GM23338 (cell line): ENCODE data around the gene TSPEAR. TPM values are rescaled to one million over a fixed set of nuclear protein-coding genes. Genes with fewer than 3 reads are reported as not detected.
A peak's percentile ranks its signal among the peaks of the same experiment; 100 is the strongest.

Experiments
- ATAC-seq: fragments of 200-7000 bp; cut with Tn5 transposase; 3 replicates; pipeline ENCODE4 v1.9.1; 2020
- DNase-seq: peaks from one replicate; pipeline ENCODE4 v3.0.0-alpha.2; 2015; ENCODE audit warnings: low spot score
- H2AFZ ChIP-seq: fragments of 200-600 bp; sonication (generic); 2 replicates; pipeline ENCODE4 v1.8.0; 2016; ENCODE audit warnings: antibody characterized with exemption, mild to moderate bottlenecking, moderate library complexity
- H3F3A ChIP-seq: fragments of 200-600 bp; sonication (generic); replicated peaks from 2 replicates; pipeline ENCODE4 v1.8.0; 2017; ENCODE audit warnings: antibody characterized with exemption, mixed run types, low read depth
- H3K27ac ChIP-seq: fragments of 200-600 bp; sonication (generic); 2 replicates; pipeline ENCODE4 v1.6.1; 2016; ENCODE audit warnings: low read depth
- H3K27me3 ChIP-seq: fragments of 200-600 bp; sonication (generic); 2 replicates; pipeline ENCODE4 v1.8.0; 2016; ENCODE audit warnings: mild to moderate bottlenecking, mixed run types, moderate library complexity; ENCODE audit not compliant: insufficient read depth
- H3K36me3 ChIP-seq: fragments of 200-600 bp; sonication (generic); 2 replicates; pipeline ENCODE4 v1.8.0; 2016; ENCODE audit warnings: mild to moderate bottlenecking; ENCODE audit not compliant: insufficient read depth
- H3K4me1 ChIP-seq: fragments of 200-600 bp; sonication (generic); 2 replicates; pipeline ENCODE4 v1.8.0; 2016; ENCODE audit warnings: mild to moderate bottlenecking, moderate library complexity; ENCODE audit not compliant: insufficient read depth
- H3K4me2 ChIP-seq: fragments of 200-600 bp; sonication (generic); 2 replicates; pipeline ENCODE4 v1.7.1; 2017; ENCODE audit warnings: mixed run types
- H3K4me3 ChIP-seq: fragments of 200-600 bp; sonication (generic); 2 replicates; pipeline ENCODE4 v1.6.1; 2016; ENCODE audit warnings: mixed run types
- H3K79me2 ChIP-seq: fragments of 200-600 bp; sonication (generic); replicated peaks from 2 replicates; pipeline ENCODE4 v1.8.0; 2017; ENCODE audit warnings: mild to moderate bottlenecking; ENCODE audit not compliant: insufficient read depth
- H3K9me2 ChIP-seq: fragments of 200-600 bp; sonication (generic); 2 replicates; pipeline ENCODE4 v1.8.0; 2017; ENCODE audit not compliant: insufficient read depth
- H4K20me1 ChIP-seq: fragments of 200-600 bp; sonication (generic); replicated peaks from 2 replicates; pipeline ENCODE4 v1.8.0; 2017; ENCODE audit warnings: mild to moderate bottlenecking; ENCODE audit not compliant: insufficient read depth
- H3K27ac Mint-ChIP-seq: 2 replicates; pipeline ENCODE4 v1.8.0; 2020; ENCODE audit warnings: inconsistent platforms, mild to moderate bottlenecking, moderate library complexity, mixed read lengths
- H3K27me3 Mint-ChIP-seq: 3 replicates; pipeline ENCODE4 v1.8.0; 2022; ENCODE audit warnings: low read depth, mild to moderate bottlenecking, moderate library complexity, mixed read lengths, inconsistent platforms; ENCODE audit not compliant: insufficient read depth, poor library complexity
- H3K36me3 Mint-ChIP-seq: 3 replicates; pipeline ENCODE4 v1.8.0; 2021; ENCODE audit warnings: low read depth, mild to moderate bottlenecking, inconsistent platforms, moderate library complexity, mixed read lengths
- H3K4me1 Mint-ChIP-seq: 3 replicates; pipeline ENCODE4 v1.8.0; 2020; ENCODE audit warnings: mild to moderate bottlenecking, inconsistent platforms, mixed read lengths
- H3K4me3 Mint-ChIP-seq: 3 replicates; pipeline ENCODE4 v1.8.0; 2021; ENCODE audit warnings: moderate library complexity, mild to moderate bottlenecking, inconsistent platforms, mixed read lengths
- H3K9me3 Mint-ChIP-seq: 3 replicates; pipeline ENCODE4 v1.8.0; 2020; ENCODE audit warnings: moderate library complexity, mild to moderate bottlenecking, inconsistent platforms, mixed read lengths
- CTCF ChIP-seq, 2 experiments: fragments of 200-600 bp in 1 of 2; sonication (generic) in 1 of 2; conservative IDR thresholded peaks; 2 replicates each; pipeline versions ENCODE4 v1.5.1 to v1.6.1; 2016 to 2017; ENCODE audit warnings: antibody characterized with exemption in 2 of 2, low read depth in 2 of 2, mild to moderate bottlenecking in 2 of 2, moderate library complexity in 1 of 2
- EZH2phosphoT487 ChIP-seq: fragments of 200-600 bp; sonication (generic); IDR thresholded peaks from one replicate; pipeline ENCODE4 v1.8.1; 2018; ENCODE audit warnings: antibody characterized with exemption; ENCODE audit not compliant: unreplicated experiment
- REST ChIP-seq: IDR thresholded peaks from one replicate; pipeline ENCODE4 v1.6.1; 2018; ENCODE audit warnings: antibody characterized with exemption; ENCODE audit not compliant: unreplicated experiment
- ZNF331 ChIP-seq: fragments of 250-450 bp; sonication (Bioruptor Pico); IDR thresholded peaks from 2 replicates; pipeline ENCODE4 v1.5.0; 2020; ENCODE audit warnings: low read depth, mild to moderate bottlenecking, moderate library complexity
- ZNF462 ChIP-seq: fragments of 250-450 bp; sonication (Bioruptor Pico); IDR thresholded peaks from 2 replicates; pipeline ENCODE4 v1.5.0; 2020; ENCODE audit warnings: mild to moderate bottlenecking, moderate library complexity
- polyA plus RNA-seq: library from polyadenylated mRNA; unstranded; fragments of >200 nt; fragmentation: Nextera tagmentation; extraction: Ambion mirVana; gene quantifications from 2 replicates; pipeline ENCODE4 v1.2.1, GENCODE V29; 2016
- total RNA-seq: library from RNA; depleted of rRNA; stranded (reverse); fragments of >200 nt; shearing (Covaris generic); gene quantifications from 2 replicates; pipeline ENCODE4 v1.2.3, GENCODE V29; 2014

Gene TSPEAR
- total and polyA plus RNA-seq, 2 experiments from 2014 or later: 0.35 to 0.92 TPM

GRCh38 chr21:44650265-44650972 lies 61.0 kb downstream of the TSPEAR start (continued):
- TF ChIP-seq ZNF462 (CRISPR knock-in tag) (no peak), EZH2phosphoT487 (no peak), REST (no peak)

- Histone ChIP-seq H3F3A (no peaks in the 10 kb centered on the region), H3K4me2 (no peak overlapping the region), H3K79me2 (no peaks in the 10 kb centered on the region), H2AFZ (no peak overlapping the region), H3K9me2 (no peaks in the 10 kb centered on the region), H4K20me1 (no peaks in the 10 kb centered on the region), H3K4me3 (no peak overlapping the region), H3K27me3 (no peaks in the 10 kb centered on the region), H3K4me1 (no peaks in the 10 kb centered on the region), H3K27ac (no peak overlapping the region), H3K36me3 (no peaks in the 10 kb centered on the region)
- H3K27me3 Mint-ChIP-seq: peaks cover 9% of the 10 kb centered on the region
- no peak for ATAC-seq
- no peak for DNase-seq
- TF ChIP-seq ZNF331 (CRISPR knock-in tag) (no peak), CTCF (conservative IDR thresholded peaks at IDR 0.05; ENCODE audit: low read depth in 2 of 2) (0 out of 4 replicates have a peak, but pooled peaks of 1 of the 2 experiments have one; percentile 4)
- H3K36me3 Mint-ChIP-seq: peaks cover 6% of the 10 kb centered on the region; the same call in 2 of the 3 replicates
- no peak overlapping the region for H3K4me3 Mint-ChIP-seq
- no peak overlapping the region for H3K27ac Mint-ChIP-seq
- H3K4me1 Mint-ChIP-seq: peaks cover 10% of the 10 kb centered on the region
- peaks cover 13% of the 10 kb centered on the region for H3K9me3 Mint-ChIP-seq
These were observed 61.8 kb downstream of the TSPEAR start for GRCh38 chr21:44649521-44650100.
